Lower leg skin (tissue), 4 donors: ENCODE data around the gene DMRTA1. TPM values are rescaled to one million over a fixed set of nuclear protein-coding genes. Genes with fewer than 3 reads are reported as not detected.

ENCODE experiments used
- DNase-seq, 2 donors: peaks; one replicate each; pipeline ENCODE4 v3.0.0-alpha.2; 2019; ENCODE audit warnings: low spot score in 2 of 2
- H3K4me3 ChIP-seq: fragments of 200-600 bp; sonication (generic); 2 replicates; pipeline ENCODE4 v1.5.1; 2017; ENCODE audit warnings: mild to moderate bottlenecking, low read depth; ENCODE audit not compliant: poor library complexity, severe bottlenecking
- CTCF ChIP-seq, 3 donors: fragments of 450-650 bp; IDR thresholded peaks; one replicate each; pipeline ENCODE4 v1.5.1; 2016; ENCODE audit warnings: antibody characterized with exemption in 3 of 3, mild to moderate bottlenecking in 3 of 3, moderate library complexity in 2 of 3
- POLR2A ChIP-seq, 2 donors: fragments of 450-650 bp; IDR thresholded peaks; one replicate each; pipeline ENCODE4 v1.6.1; 2016 to 2017; ENCODE audit warnings: antibody characterized with exemption in 2 of 2, mild to moderate bottlenecking in 1 of 2, moderate library complexity in 1 of 2
- WGBS, 2 donors: methylation state at CpG; one replicate each; pipeline ENCODE4 v1.1.5; 2018; 5-methylcytosine and 5-hydroxymethylcytosine counted together
- intact Hi-C: fragments of 100-400 bp; cut with DNase I; formaldehyde crosslinking; loops from one replicate; pipeline ENCODE4 v1.15.0; 2023; ENCODE audit warnings: low total_unique reads
- total RNA-seq, 4 donors: library from RNA; depleted of rRNA; stranded (reverse); fragments of >200 nt; gene quantifications; one replicate each; pipeline ENCODE4 v1.1.0, GENCODE V29; 2016

DMRTA1 gene
- total RNA-seq, 4 donors from 2014 or later, result 0.07 to 1.4 (median 0.62) TPM

DNA sequence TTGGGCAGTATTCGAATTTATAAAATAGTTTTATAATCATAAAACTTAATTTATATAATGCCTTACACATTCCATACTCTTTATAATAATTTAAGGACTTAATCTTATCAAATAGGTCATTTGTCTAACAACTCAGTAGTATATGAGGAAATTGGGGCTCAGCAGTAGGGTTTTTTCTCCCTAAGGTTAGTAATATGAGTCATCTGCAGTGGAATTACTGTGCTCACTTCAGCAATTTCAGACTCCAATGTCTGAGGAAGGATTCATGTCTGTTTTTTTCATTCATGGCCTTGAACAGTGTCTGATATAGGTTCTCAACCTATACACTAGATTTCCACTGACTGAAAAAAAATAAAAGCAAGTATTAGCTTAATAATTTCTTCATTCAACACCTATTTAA, 7.4 kb downstream of the DMRTA1 start:
- WGBS, 2 donors, result 0 to 36% methylated on average over 1 of the region's 1 CpG
- DNase-seq, result no peak
- H3K4me3 ChIP-seq, result no peak overlapping the region
- intact Hi-C loops, result no loop called here
- TF ChIP-seq CTCF (IDR thresholded peaks at IDR 0.05) (no peak), POLR2A (IDR thresholded peaks at IDR 0.05) (no peak)

- TF ChIP-seq CTCF (IDR thresholded peaks at IDR 0.05) (no peak), POLR2A (IDR thresholded peaks at IDR 0.05) (no peak)
- intact Hi-C loops, result no loop called here
- H3K4me3 ChIP-seq, result no peak overlapping the region
- WGBS, 2 donors, result 67 to 69% methylated on average over 4 of the region's 4 CpGs
- DNase-seq, result no peak
Measured at GRCh38 chr9:22455181-22455580, 8.6 kb downstream of the DMRTA1 start.

DNA sequence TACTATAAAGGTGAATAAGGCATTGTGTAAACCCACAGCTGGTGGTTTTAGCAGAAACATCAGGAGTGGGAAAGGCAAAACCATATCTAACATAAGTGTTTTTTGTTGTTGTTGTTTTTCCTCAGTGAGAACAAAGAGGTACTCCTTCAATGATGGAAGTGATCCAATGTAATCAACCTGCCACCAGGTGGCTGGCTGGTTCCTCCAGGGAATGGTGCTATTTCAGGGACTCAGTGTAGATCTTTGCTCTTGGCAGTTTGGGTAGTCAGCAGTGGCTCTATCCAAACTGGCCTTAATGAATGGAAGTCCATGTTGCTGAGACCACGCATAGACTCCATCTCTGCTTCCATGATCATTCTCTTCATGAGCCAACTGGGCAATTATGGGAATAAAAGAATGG, 10.8 kb downstream of the DMRTA1 start:
- no peak overlapping the region for H3K4me3 ChIP-seq
- DNase-seq, result no peak
- no peak for TF ChIP-seq POLR2A (IDR thresholded peaks at IDR 0.05)
- TF ChIP-seq CTCF (IDR thresholded peaks at IDR 0.05), result no peak
- 80 to 87% methylated on average over 1 of the region's 1 CpG for WGBS, 2 donors
- intact Hi-C loops, result no loop called here

DNA sequence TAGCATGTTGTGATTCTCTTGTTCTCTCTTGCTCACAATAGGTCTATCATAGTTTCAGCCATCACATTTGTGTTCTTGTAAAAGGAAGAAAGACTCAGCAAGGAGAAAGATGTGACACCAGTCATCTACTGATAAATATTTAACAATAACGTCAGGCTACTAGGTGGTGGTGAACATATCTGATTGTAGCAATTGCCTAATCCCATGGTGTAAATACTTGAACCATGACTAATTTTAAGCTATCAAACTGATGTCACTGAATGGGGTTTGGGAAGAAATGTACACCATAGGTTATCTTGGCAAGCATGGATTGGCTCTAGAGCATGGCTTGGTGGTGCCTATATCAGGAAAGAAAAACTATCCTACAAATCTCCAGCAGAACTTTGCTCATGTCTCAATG, 16.6 kb downstream of the DMRTA1 start:
- H3K4me3 ChIP-seq, result no peak overlapping the region
- no peak for TF ChIP-seq CTCF (IDR thresholded peaks at IDR 0.05)
- no peak for DNase-seq
- intact Hi-C loops, result no loop called here
- 76 to 80% methylated on average over 1 of the region's 1 CpG for WGBS, 2 donors

DNA sequence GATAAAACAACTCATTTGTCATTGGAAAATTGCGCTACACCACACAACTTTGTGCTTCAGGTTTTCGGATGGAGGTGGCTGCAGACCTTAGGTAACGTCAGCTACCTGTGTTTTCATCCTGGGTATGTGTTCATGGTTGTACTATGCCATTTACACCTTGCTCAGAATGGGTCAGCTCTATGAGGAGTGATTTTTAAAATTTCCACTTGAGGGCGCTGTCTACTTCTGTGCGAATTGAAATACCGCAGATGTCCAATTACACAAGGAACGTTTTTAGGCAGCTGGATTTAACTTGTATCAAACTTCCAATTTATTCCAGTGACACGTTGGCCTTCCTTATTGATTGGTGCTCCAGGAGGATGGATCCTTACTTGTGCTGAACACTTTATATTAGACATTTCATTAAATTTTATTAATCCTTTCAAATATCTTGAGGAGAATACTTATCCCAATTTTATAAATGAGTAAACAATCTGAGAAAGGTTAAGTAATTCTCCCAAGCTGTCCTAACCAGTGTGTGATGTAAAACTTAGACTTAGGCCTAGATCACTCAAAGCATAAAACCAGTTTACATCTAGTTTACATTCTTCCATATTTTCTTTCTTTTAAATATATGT, 23.4 kb downstream of the DMRTA1 start:
- no peak for TF ChIP-seq CTCF (IDR thresholded peaks at IDR 0.05)
- TF ChIP-seq POLR2A (IDR thresholded peaks at IDR 0.05), result no peak
- intact Hi-C loops, result no loop called here
- DNase-seq, result no peak
- no peak overlapping the region for H3K4me3 ChIP-seq
- WGBS, 2 donors, result 3 to 4% methylated on average over 8 of the region's 8 CpGs

GRCh38 chr9:22481566-22481965, 34.9 kb downstream of the DMRTA1 start:
- TF ChIP-seq POLR2A (IDR thresholded peaks at IDR 0.05) (no peak), CTCF (IDR thresholded peaks at IDR 0.05) (no peak)
- DNase-seq, result no peak
- 72 to 80% methylated on average over 2 of the region's 2 CpGs for WGBS, 2 donors
- no peak overlapping the region for H3K4me3 ChIP-seq
- intact Hi-C loops, result no loop called here
